ENCODE results near the gene FYN.

GRCh38 chr6:111844921-111845320 is 28.3 kb downstream of the FYN start:
- no peak for TF ChIP-seq CTCF (optimal IDR thresholded peaks at IDR 0.05 in 1 of 3, IDR thresholded peaks at IDR 0.05 in 1 of 3, conservative IDR thresholded peaks at IDR 0.05 in 1 of 3; ENCODE audit: extremely low read depth in 1 of 3, insufficient read depth in 2 of 3, low read length in 3 of 3)
- TF ChIP-seq EZH2 (IDR thresholded peaks at IDR 0.05; ENCODE audit: low read length): no peak
